Measurements from ENCODE around the gene MVK.

MVK gene

DNA sequence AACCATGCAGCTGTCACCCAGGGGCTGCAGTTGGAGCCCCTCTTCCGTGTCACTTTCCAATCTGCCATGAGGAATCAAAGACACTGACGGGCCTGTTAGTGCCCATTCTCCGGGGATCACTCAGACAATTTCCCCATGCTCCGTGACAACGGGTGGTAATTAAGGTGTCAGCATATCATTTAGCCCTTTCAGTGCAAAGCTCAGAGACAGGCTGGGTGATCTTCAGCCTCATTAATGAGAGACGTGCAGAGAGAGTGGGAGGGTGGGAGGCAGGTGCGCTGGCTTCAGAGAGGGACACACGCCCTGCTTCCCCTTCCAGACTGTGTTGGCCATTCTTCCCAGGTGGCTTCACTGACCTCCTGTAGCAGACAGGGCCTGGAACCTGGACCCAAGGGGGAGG is 58.7 kb downstream of the MVK start:
- no peak for DNase-seq (ENCODE audit: low spot score)

DNA sequence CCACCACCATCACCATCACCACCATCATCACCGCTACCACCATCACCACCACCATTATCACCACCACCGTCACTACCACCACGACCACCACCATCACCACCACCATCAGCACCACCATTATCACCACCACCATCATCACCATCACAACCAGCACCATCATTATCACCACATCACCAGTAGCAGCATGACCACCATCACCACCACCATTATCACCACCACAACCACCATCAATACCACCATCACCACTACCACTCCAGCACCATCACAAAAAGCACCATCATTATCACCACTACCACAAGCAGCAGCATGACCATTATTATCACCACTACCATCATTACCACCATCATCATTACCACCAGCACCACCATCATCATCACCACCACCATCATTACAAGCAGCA is 62.1 kb downstream of the MVK start:
- no peak for DNase-seq (ENCODE audit: low spot score)

DNA sequence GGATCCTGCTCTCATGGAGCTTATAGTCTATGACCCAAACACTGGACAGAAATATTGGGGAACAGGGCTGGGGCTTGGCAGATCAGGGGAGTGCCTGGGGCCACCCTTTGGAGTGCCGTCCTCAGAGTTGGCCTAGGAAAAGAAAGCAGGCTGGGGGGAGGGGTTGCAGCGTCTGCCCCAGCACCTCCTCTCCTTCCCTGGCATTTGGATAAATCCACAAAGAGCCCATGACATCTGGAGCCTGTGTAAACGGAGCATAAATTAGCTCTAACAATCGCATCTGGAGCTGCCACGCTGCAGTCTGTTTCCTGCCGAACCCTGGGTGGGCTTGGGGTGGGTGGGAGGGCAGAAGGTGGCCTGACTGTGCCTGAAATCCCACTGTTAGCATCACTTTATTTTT is 63.8 kb downstream of the MVK start:
- DNase-seq (ENCODE audit: low spot score): no peak

- no peak for DNase-seq (ENCODE audit: low spot score)
Measured at GRCh38 chr12:109637996-109638395, 64.4 kb downstream of the MVK start.

DNA sequence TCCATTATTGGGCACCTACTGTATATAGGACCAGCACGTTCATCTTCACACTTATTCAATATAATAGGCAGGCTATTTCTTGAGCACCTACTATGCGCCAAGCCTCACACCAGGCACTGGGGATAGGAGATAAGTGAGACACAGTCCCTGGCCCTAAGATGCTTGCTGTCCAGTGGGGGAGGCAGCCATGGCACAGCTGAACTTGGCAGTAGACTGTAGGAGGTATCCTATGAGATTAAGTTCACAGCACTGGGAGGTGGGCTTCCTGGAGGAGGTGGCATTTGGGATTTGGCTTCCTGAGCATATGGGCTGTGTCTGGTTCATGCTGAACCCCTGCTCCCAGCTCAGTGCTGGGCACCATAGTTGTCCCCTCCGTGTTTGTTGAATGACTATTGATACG is 65.1 kb downstream of the MVK start:
- DNase-seq (ENCODE audit: low spot score): no peak

DNA sequence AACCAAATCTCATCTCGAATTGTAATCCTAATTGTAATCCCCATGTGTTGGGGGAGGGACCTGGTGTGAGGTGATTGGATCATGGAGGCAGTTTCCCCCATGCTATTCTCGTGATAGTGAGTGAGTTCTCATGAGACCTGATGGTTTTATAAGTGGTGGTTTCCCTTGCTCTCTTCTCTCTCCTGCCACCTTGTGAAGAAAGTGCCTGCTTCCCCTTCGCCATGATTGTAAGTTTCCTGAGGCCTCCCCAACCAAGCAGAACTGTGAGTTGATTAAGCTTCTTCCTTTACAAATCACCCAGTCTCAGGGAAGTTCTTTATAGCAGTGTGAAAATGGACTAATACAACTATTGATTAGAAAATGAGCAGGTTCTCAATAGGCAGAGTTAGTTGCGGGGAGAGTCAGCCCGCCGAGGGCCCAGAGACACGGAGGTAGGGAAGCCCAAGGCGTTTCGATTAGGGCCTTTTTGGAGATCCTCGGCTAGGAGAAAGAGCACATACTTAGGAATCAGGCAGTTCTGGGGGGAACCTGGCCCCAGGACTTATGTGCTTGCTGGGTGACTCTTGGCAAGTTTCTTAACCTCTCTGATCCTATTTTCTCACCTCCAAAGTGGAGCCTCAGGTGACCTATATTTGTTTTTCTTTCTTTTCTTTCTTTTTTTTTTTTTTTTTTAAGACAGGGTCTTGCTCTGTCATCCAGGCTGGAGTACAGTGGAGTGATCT is 65.7 kb downstream of the MVK start:
- no peak for DNase-seq (ENCODE audit: low spot score)

- DNase-seq (ENCODE audit: low spot score): no peak
Measured at GRCh38 chr12:109640961-109641360, 67.4 kb downstream of the MVK start.

DNA sequence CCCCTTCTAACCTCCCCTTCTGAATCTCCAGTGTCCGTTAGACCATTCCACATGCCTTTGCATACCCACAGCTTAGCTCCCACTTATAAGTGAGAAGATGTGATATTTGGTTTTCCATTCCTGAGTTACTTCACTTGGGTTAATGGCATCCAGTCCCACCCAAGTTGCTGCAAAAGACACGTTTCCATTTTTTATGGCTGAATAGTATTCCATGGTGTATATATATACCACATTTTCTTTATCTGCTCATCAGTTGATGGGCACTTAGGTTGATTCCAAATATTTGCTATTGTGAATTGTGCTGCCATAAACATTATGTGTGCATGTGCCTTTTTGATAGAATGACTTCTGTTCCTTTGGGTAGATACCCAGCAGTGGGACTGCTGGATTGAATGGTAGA is 67.8 kb downstream of the MVK start:
- DNase-seq (ENCODE audit: low spot score): no peak

DNA sequence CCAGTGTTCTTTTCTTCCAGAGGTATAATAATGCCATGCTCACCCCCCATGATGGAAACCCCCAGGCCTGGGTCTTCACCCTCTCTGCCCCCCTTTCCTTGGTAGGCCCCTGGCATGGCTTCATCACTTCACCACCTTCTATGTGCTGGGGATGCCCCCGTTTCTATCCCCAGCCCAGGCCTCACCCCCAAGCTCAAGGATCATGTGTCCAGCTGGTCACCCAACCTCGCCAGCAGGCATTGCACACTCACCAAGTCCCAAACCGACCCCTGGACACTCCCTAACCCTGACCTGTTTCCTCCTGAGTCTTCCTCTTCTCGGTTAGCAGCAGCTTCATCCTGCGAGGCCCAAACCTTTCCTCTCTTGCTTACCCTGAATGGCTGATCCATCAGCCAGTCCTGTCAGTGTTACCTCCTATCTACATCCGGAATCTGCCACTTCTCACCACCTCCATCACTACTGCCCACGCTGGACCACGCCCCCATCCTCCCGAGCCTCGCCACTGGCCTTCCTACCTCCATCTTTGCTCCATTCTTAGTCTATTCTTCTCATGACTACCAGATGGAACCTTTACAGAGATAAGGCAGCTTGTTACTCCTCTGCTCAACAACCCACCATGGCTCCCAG is 69.0 kb downstream of the MVK start:
- DNase-seq (ENCODE audit: low spot score): no peak

DNA sequence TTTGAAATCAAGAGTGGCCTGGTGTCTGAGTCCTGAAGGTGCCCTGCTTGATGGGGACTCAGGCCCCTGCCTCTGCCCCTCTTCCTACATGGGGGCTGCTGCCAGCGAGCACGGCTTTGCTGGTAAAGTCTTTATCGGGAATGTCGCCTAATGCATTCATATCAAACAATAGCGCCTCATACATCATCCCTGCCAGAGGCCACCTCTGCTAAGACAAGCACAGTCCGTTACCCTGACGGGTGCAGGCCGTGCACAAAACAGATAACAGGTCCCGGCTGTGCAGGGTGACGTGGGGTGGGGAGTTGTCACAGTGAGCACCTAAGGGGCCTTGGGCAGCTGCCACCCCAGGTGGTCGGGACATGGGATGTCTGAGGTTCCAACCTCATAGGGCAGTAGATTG is 71.6 kb downstream of the MVK start:
- no peak for DNase-seq (ENCODE audit: low spot score)

- DNase-seq (ENCODE audit: low spot score): no peak
Measured at GRCh38 chr12:109645708-109646107, 72.1 kb downstream of the MVK start.

Data from iPS-NIHi11 (cell line).